HL-60/S4 treated with phorbol 12-myristate 13-acetate at 8.2 ng/mL for 4 days and 3 days (cell line): ENCODE data around the gene SYT2.
"Not testable (repeated sequence)": the region's sequence is repeated elsewhere in the genome, so short reads cannot be mapped to it uniquely, and the experiment has no call there.

Experiments used
- in situ Hi-C: fragments of 300-500 bp; cut with MboI; formaldehyde crosslinking; loops from 2 replicates; pipeline ENCODE4 v1.15.0; 2022; ENCODE audit warnings: low sequenced_read_pairs

Gene SYT2

GRCh38 chr1:202582350-202582749 is 127.9 kb downstream of the SYT2 start:
- in situ Hi-C loops = not testable (repeated sequence)

DNA sequence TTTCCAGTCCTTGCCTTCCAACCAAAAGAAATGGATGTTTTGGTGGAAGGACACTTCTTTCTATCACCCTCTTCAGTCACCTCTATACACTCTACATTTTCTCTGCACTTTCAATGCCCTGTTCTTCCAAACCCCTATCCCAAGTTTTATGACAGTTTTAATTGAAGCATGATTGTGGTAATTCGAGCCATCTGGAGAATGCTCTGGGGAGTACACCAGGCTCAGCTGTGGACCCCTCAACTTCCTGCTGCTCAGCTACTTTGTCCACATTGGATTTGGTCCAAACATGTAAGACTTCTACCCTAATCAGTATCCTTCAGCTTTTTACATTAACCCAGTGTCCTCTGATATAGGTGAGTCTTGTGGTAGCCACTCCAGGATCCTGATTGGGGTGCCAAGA is 129.6 kb downstream of the SYT2 start:
- in situ Hi-C loops = no loop called here

DNA sequence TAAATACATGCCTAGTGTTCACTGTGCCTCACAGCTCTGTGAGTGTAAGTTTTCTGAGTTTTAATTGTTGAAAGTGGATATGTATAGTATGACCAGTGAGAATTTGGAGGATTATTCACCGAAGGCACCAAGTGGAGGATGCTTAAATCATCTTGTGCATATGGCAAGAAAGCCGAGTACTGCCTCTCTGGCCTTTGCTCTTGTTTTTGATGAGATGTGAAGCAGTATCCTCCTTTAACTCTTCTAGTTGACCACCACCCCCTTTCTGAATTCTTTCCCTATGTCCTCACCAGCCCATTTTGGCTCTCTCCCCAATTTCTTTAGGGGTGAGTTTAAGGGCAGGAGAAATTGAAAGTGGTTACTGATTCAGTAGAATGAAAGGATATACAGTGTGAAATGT is 130.4 kb downstream of the SYT2 start:
- in situ Hi-C loops = no loop called here

DNA sequence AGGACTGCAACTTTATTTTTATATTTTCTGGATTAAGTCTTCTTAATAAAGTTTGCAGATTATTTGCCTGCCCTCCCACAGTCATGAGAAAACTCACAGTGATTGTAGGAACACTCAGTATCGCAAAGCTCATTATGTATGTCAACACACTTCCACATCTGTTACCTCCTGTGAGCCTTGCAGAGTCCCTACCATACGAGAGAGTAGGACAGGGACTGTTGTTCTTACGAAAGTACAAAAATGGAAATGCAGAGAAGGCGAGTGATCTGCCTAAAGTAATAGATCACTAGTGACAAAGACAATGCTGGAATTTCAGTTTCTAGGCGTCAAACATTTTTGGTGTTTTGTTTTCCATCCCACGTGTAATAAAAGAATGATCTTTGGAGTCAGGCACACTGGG is 131.7 kb downstream of the SYT2 start:
- in situ Hi-C loops = no loop called here

DNA sequence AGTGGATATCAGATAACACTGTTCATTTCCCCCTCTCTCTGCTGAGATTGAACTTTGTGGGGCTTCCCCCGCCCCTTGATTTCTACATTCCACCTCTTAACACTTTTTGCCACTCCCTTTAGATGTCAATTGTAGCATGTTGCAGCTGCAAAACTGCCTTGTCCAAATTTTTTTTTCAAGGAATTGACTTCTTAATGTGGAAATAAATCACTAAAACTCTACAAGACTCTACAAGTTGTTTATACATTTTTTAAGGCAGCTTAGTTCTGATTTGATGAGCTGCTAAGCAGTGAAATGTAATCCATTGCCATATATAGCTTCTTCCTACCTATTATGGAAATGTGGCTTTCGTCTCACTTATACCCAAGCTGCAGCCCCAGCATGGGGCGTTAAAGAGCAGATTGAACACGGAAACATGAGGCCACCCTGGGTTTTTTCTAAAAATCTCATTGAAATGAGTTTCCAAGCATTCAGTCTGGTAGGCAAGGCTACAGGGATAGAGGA is 132.2 kb downstream of the SYT2 start:
- in situ Hi-C loops = no loop called here

- in situ Hi-C loops = no loop called here
These were observed 132.9 kb downstream of the SYT2 start for GRCh38 chr1:202577381-202577780.

DNA sequence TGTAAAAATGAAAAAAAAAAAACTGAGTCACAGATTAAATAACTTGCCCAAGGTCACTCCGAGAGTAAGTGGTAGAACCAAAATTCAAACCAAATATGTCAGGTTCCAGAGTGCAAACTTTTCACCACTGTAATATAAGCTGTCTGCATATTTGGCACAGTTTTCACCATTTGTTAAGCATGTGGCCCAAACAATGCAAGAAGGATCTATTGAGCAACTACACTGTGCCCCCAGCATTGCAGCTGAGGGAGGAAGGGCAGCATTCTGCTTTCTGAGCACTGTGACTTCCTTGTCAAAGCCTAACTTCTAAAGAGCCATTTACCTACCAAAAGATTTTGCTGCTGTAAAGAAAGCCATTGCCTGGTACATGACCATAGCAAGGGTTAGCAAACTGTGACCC is 133.4 kb downstream of the SYT2 start:
- in situ Hi-C loops = no loop called here

DNA sequence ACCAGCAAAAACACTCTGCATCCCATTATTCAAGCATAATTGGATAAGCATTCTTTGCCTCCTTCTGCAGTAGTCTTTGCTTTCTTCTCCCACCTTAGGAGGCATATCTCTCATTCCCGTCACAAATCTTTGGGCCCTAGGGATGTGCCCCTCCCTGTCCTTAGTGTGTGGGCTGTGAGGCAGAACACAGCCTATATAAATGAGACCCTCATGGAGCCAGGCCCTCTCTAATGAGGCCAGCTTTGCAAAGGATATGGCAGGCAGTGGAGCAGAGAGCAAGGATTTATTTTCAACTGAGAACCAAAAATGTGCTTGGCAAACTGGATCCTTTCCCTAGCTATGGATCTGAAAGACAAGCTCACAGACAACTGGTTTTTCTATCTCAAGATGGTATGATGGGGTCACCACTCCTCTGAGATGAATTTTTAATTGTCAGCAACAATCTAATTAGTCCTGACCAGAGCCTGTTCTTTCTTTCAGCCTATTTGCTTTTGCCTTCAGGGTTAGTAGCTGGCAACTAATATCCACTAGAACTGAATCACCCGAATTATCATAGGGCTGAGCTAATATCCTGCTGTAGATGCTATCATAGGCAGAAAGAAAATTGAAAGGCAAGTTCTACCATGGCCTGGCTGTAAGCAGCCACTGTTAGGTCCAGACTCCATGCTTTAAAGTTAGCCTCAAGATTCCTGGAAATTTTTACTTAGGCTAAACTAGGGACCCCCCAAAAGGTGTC is 134.2 kb downstream of the SYT2 start:
- in situ Hi-C loops = no loop called here

DNA sequence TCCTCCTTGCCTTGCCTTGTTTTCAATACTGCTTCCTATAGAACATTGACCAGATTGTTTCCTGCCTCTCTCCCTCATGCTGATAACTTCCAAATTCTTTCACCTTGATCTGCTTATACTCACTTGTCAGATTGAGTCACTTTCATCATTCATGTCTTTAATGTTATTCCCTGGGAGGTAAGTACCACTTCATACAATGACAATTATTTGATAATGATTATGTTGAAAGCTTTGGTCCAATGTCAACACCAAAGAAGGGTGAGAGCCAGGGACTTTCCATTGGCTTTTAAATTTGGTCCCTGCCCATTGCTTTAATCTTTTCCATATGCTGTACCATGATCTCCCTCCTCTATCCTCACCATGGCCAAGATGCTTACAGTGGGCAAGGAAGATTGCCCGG is 137.4 kb downstream of the SYT2 start:
- in situ Hi-C loops = no loop called here

GRCh38 chr1:202571719-202572339 is 138.4 kb downstream of the SYT2 start:
- in situ Hi-C loops = no loop called here

DNA sequence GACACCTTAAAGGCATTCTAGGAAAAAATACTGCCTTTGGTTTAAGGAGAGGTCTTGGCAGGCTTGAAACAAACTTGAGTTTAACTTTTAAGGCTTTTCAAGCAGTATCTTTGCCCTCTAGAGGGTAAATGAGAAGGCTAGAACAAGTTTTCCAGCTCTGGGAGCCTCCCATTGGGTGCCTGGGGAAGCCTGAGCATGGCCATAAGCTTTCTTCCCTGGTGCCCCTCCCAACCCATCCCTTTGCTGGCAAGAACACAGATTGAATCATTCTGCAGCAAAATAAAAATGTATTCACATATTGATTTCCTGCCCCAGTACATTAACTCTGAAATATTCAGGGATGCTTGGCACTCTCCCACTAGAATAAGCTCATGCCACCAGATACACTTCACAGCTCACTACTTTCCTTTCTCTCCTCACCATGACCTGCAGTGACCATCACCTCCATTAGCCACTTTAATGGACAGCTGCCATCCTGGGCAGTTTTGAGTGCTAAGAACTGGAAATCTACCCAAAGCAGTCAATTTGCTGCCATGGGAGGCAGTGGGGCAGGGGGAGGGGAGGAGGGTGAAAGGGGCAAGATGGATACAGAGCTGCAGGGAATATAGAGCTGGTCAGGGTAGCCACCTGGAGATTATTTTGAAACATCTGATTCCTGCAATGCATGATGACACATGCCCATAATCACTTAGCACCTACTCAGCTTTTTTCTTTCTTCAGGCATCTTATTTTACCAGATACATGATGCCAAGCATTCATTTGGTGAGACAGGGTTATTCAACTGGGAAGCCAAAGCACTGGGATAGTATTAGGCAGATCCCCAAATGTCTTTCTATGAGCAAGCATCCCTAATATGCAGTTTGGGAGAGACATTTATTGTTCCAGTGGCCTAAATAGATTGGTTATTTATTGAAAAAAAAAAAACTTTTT is 140.6 kb downstream of the SYT2 start:
- in situ Hi-C loops = no loop called here

DNA sequence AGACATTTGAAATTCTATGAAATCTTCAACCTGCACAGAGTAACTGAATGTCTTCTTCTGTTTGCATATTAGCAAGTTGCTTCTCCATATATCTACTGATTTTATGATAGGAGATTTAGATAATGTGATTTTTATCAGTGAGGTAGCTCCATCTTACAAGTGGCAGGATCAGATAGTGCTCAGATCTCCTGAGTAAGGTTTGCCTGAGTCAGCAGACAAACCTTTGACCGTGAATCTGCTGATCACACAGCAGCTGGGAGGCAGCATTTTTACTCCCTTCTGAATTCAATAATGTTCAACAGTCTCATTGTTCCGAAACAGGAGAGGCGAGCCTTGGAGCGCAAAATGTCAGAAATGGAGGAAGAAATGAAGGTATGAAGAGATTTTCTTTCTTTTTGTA is 141.4 kb downstream of the SYT2 start:
- in situ Hi-C loops = no loop called here

DNA sequence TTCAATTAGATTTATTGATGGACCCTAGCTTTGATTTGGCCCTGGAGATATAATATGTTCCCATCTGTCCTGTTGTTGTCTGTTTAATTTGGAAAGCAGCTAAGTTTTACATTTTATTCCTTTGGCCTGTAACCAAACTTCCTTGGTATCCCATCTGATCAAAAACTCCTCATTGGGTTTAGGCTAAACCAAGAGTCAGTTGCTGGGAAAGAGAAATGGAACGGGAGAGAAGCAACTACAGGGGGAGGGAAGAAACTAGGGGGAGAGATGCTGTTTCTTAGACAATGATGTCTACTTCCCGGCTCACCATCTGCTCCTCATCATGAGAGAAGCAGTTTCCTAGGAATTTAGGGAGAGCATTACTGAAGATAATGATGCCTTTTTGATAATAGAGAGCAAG is 141.8 kb downstream of the SYT2 start:
- in situ Hi-C loops = no loop called here

GRCh38 chr1:202567738-202568137 is 142.5 kb downstream of the SYT2 start:
- in situ Hi-C loops = no loop called here

- in situ Hi-C loops = no loop called here
These were observed 144.2 kb downstream of the SYT2 start for GRCh38 chr1:202565890-202566602.

- in situ Hi-C loops = no loop called here
These were observed 145.2 kb downstream of the SYT2 start for GRCh38 chr1:202564958-202565495.

GRCh38 chr1:202563818-202564217 is 146.4 kb downstream of the SYT2 start:
- in situ Hi-C loops = no loop called here

DNA sequence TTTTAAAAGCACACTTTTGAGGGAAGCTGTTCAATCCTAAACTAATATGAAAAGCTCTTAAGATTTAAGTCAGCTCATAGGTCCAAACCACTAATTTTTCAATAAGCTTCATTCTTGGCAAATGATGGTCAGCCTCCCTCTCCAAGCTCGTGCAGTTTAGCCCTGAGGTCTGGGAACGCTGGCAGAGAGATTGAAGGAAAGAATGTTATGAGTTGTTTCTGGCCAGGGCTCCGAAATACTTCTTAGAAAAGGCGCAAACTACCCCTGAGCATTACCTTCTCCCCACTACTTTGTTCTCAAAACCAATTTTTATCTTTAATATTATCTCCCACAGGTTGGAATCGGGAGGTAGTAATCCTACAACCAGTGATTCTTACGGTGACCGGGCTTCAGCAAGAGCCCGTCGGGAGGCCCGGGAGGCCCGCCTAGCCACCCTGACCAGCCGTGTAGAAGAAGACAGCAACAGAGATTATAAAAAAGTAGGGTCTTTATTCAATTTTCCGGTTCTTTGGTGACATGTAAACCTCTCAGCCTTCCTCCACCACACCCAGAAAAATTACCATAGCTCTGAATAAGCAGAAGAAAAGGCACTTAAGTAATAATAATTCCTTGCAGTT is 147.7 kb downstream of the SYT2 start:
- in situ Hi-C loops = no loop called here

- in situ Hi-C loops = no loop called here
These were observed 148.4 kb downstream of the SYT2 start for GRCh38 chr1:202561726-202562443.

GRCh38 chr1:202561240-202561639 is 149.0 kb downstream of the SYT2 start:
- in situ Hi-C loops = no loop called here
